Activated T-cell treated with anti-CD3 and anti-CD28 coated beads, Interleukin-2, amount 50 U/mL, for 24 hours (primary cell): ENCODE measurements around the gene PTGS1.

Experiments
- DNase-seq: peaks from one replicate; pipeline ENCODE4 v3.0.0-alpha.2; 2020
- H3K27ac Mint-ChIP-seq: 2 replicates; pipeline ENCODE4 v1.8.0; 2020; ENCODE audit warnings: mild to moderate bottlenecking, mixed read lengths
- H3K27me3 Mint-ChIP-seq: 2 replicates; pipeline ENCODE4 v1.8.0; 2020; ENCODE audit warnings: mixed read lengths
- H3K36me3 Mint-ChIP-seq: 2 replicates; pipeline ENCODE4 v1.8.0; 2020; ENCODE audit warnings: low read depth, mixed read lengths
- H3K4me1 Mint-ChIP-seq: 2 replicates; pipeline ENCODE4 v1.8.0; 2020; ENCODE audit warnings: low read depth, mixed read lengths
- H3K4me3 Mint-ChIP-seq: 2 replicates; pipeline ENCODE4 v1.8.0; 2020; ENCODE audit warnings: mild to moderate bottlenecking, moderate library complexity, mixed read lengths
- H3K9me3 Mint-ChIP-seq: 2 replicates; pipeline ENCODE4 v1.8.0; 2020; ENCODE audit warnings: mixed read lengths

Gene PTGS1

DNA sequence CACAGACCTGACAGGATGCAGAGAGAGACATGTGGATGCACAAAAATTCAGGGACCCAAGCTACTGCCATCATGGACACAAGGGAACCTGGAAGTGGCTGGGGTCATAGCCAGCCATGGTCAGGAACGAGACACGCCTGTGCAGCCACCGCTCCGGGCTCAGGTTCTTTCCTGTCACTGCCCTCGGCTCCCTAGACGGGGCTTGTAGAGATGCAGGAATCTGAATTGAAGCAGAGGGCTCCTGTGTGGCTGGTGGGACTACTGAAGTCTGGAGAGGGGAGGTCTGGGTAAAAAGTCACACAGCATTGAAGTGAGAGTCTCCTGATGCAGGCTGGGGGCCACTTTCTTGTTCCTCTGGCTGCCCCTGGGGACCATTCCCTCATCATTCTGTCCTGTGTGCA lies 32.3 kb upstream of the PTGS1 start:
- Mint-ChIP-seq H3K9me3 (no peaks in the 10 kb centered on the region), H3K27me3 (peaks cover 2% of the 10 kb centered on the region), H3K4me1 (no peaks in the 10 kb centered on the region), H3K27ac (no peak overlapping the region), H3K4me3 (no peak overlapping the region), H3K36me3 (no peaks in the 10 kb centered on the region)
- no peak for DNase-seq

GRCh38 chr9:122338994-122339393 lies 31.8 kb upstream of the PTGS1 start:
- no peak overlapping the region for H3K27ac Mint-ChIP-seq
- no peaks in the 10 kb centered on the region for H3K36me3 Mint-ChIP-seq

GRCh38 chr9:122339579-122339978 lies 31.2 kb upstream of the PTGS1 start:
- Mint-ChIP-seq H3K36me3 (no peaks in the 10 kb centered on the region), H3K27me3 (peaks cover 8% of the 10 kb centered on the region), H3K4me3 (no peak overlapping the region), H3K4me1 (no peaks in the 10 kb centered on the region), H3K27ac (no peak overlapping the region), H3K9me3 (no peaks in the 10 kb centered on the region)
- no peak for DNase-seq

More at GRCh38 chr9:122338994-122339393, 31.8 kb upstream of the PTGS1 start:
- Mint-ChIP-seq H3K9me3 (no peaks in the 10 kb centered on the region), H3K4me3 (no peak overlapping the region), H3K4me1 (no peaks in the 10 kb centered on the region), H3K27me3 (peaks cover 5% of the 10 kb centered on the region)
- DNase-seq, result no peak

DNA sequence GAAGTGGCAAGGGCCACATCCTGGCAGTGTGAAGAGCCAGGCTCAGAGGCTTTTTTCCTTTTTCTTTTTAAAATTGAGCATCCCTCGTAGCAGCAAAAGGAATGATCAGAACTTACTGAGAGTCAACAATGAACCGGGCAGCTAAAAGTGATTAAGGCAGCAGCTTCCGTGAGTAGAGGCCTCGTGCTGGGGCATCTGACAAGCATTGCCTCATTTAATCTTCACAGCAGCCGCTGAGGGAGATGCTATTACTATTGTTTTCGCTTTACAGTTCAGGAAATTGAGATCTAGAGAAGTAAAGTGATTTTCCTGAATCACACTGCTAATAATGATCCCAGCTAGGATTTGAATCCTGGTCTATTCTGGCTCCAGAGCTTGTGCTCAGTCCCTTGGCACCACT lies 30.7 kb upstream of the PTGS1 start:
- Mint-ChIP-seq H3K4me1 (no peaks in the 10 kb centered on the region), H3K27ac (no peak overlapping the region), H3K36me3 (no peaks in the 10 kb centered on the region), H3K27me3 (peaks cover 12% of the 10 kb centered on the region), H3K9me3 (no peaks in the 10 kb centered on the region), H3K4me3 (no peak overlapping the region)
- DNase-seq, result no peak

DNA sequence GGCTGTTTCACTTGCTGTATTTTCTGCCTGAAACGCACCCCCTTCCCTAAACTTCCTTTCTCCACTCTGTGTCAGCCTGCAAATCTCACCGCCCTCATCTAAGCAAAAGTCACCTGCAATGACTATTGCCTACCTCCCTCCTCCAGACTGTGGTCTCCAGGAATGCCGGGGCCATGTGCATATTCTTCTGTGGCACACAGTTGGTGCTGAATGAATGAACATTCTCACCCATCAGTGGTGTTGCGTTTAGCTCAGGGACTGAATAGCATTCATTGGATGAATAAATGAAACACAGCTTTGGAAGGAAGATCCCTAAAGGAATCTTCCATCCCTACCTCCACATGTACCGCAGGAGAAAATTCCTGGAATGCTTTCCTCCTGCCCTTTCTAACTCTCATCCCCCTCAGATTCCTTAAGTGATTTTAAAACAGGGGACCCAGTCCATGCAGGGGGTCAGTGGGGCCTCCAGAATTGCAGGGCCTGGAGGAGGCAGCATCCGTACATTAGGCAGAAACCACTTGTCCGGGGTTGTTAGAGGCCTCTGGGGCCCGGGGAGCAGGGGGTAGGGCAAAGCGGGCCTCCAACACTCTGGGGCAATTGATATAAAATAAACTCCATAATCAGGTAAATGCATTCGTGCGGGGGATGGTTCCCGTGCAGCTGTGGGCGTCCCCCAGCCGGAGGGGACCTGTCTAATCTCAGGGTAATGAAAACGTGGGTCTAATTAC lies 28.3 kb upstream of the PTGS1 start:
- Mint-ChIP-seq H3K4me1 (peaks cover 6% of the 10 kb centered on the region), H3K36me3 (no peaks in the 10 kb centered on the region), H3K4me3 (no peak overlapping the region), H3K27ac (no peak overlapping the region), H3K9me3 (no peaks in the 10 kb centered on the region), H3K27me3 (peaks cover 31% of the 10 kb centered on the region)
- DNase-seq, result no peak

DNA sequence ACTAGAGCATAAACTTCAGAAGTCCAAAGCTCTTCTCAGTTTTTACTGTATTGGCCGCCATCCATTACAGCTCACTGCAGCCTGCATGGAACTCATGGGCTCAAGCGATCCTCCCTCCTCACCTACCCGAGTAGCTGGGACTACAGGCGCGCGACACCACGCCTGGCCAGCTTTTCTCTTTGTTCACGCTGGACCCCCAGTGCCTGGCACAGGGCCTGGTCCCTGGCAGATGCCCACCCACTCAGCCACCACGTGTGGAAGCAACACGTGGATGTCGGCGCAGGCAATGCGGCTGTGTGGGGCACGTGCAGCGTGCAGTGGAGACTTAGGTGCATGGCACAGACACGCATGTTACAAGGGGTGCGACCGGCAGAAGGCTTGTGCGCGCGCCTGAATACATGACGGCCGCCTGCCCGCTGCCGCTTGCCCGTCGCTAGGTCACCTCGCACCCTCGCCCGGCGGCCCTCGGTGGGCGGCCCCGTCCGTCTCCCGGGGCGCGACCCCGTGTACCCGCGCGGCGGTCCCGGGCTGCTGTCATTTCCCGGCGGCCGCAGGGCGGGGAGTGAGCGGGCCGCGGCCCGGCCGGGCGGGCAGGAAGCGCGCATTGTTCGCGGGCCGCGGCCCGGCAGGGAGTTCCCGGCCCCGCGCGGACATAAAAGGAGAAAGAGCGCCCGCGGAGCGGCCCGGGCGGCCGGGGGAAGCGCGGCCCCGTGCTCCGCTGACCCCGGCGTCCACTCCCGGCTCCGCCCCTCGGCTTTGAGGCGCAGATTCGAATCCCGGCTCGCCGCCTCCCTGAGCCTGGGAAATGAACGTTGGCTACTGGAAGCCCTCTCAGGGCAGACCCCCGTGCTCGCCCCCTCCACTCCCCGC lies 24.1 kb upstream of the PTGS1 start:
- H3K4me3 Mint-ChIP-seq, result peak overlapping the region; percentile 67
- no peak overlapping the region for H3K27ac Mint-ChIP-seq

DNA sequence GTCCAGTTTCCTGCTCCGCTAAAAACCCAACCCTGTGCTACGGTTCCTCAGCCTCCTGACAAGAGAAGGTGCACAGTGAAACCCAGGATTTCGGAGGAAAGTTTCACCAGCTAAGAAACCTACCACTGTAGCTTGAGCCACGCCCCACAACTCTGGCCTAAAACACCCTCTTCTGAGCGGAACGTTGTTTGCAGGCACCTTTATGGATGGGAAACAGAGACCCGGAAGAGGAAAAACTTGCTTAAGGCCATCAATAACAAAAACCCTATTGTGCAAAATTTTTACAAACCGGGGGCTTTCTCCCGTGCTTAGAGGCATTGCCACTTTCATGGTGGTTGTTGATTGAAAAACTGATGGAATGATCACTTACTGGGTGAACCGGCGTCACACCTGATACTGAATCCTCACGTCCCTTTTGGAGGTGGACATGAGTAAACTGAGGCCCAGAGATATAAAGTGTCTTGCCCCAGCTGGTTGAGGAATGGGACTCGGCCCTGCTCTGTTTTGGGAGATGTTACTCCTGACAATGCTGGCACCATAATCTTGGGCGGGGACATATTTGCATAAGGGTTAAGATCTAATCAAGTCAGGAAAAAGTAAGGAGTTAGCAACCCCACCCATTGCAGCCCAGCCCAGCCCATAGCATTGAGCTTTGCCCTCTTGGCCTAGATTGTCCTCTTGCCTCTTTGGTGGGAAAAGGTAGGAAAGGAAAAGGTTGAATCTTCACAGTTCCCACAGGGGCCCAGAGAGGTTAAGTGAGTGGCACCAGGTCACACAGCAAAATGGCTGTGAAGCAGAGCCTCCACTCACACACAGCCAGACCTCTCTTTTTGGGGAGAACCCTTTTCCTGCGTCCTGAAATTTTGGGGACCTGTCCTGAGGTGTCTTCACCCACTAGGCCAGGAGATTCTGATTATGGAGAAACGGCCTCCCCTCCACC lies 23.2 kb upstream of the PTGS1 start:
- Mint-ChIP-seq H3K4me1 (peaks cover 9% of the 10 kb centered on the region), H3K36me3 (no peaks in the 10 kb centered on the region), H3K27ac (no peak overlapping the region), H3K9me3 (no peaks in the 10 kb centered on the region), H3K4me3 (peak overlapping the region; percentile 67), H3K27me3 (peaks cover 67% of the 10 kb centered on the region)
- no peak for DNase-seq

More for the DNA sequence above, 24.1 kb upstream of the PTGS1 start:
- Mint-ChIP-seq H3K27me3 (peaks cover 66% of the 10 kb centered on the region), H3K36me3 (no peaks in the 10 kb centered on the region), H3K9me3 (no peaks in the 10 kb centered on the region), H3K4me1 (peaks cover 9% of the 10 kb centered on the region)
- peak; percentile 53 for DNase-seq

- H3K4me3 Mint-ChIP-seq, result no peak overlapping the region
- H3K27ac Mint-ChIP-seq, result no peak overlapping the region
Measured at GRCh38 chr9:122348288-122348777, 22.5 kb upstream of the PTGS1 start.

GRCh38 chr9:122348791-122349190 lies 22.0 kb upstream of the PTGS1 start:
- no peak for DNase-seq
- Mint-ChIP-seq H3K9me3 (no peaks in the 10 kb centered on the region), H3K27ac (no peak overlapping the region), H3K4me3 (no peak overlapping the region), H3K27me3 (peaks cover 68% of the 10 kb centered on the region), H3K4me1 (peaks cover 9% of the 10 kb centered on the region), H3K36me3 (no peaks in the 10 kb centered on the region)

More at GRCh38 chr9:122348288-122348777, 22.5 kb upstream of the PTGS1 start:
- peaks cover 9% of the 10 kb centered on the region for H3K4me1 Mint-ChIP-seq
- H3K9me3 Mint-ChIP-seq, result no peaks in the 10 kb centered on the region
- no peak for DNase-seq
- no peaks in the 10 kb centered on the region for H3K36me3 Mint-ChIP-seq
- peaks cover 69% of the 10 kb centered on the region for H3K27me3 Mint-ChIP-seq

GRCh38 chr9:122349201-122349600 lies 21.6 kb upstream of the PTGS1 start:
- peaks cover 64% of the 10 kb centered on the region for H3K27me3 Mint-ChIP-seq
- no peak overlapping the region for H3K4me3 Mint-ChIP-seq
- peaks cover 9% of the 10 kb centered on the region for H3K4me1 Mint-ChIP-seq
- H3K27ac Mint-ChIP-seq, result no peak overlapping the region
- no peaks in the 10 kb centered on the region for H3K9me3 Mint-ChIP-seq
- H3K36me3 Mint-ChIP-seq, result no peaks in the 10 kb centered on the region
- DNase-seq, result no peak

GRCh38 chr9:122350577-122351355 lies 20.1 kb upstream of the PTGS1 start:
- Mint-ChIP-seq H3K27me3 (peaks cover 53% of the 10 kb centered on the region), H3K4me1 (peaks cover 9% of the 10 kb centered on the region), H3K4me3 (no peak overlapping the region), H3K27ac (no peak overlapping the region), H3K36me3 (no peaks in the 10 kb centered on the region), H3K9me3 (no peaks in the 10 kb centered on the region)
- peak; percentile 87 for DNase-seq

- H3K27ac Mint-ChIP-seq, result no peak overlapping the region
- peaks cover 5% of the 10 kb centered on the region for H3K9me3 Mint-ChIP-seq
- no peaks in the 10 kb centered on the region for H3K36me3 Mint-ChIP-seq
- no peak for DNase-seq
- H3K27me3 Mint-ChIP-seq, result peaks cover 18% of the 10 kb centered on the region
- H3K4me1 Mint-ChIP-seq, result no peaks in the 10 kb centered on the region
- H3K4me3 Mint-ChIP-seq, result no peak overlapping the region
Measured at GRCh38 chr9:122354536-122355199, 16.2 kb upstream of the PTGS1 start.

GRCh38 chr9:122355336-122355875 lies 15.4 kb upstream of the PTGS1 start:
- Mint-ChIP-seq H3K27me3 (peaks cover 10% of the 10 kb centered on the region), H3K4me3 (no peak overlapping the region), H3K36me3 (no peaks in the 10 kb centered on the region), H3K9me3 (peaks cover 5% of the 10 kb centered on the region), H3K4me1 (no peaks in the 10 kb centered on the region), H3K27ac (no peak overlapping the region)
- no peak for DNase-seq
